IPS-15b (cell line): ENCODE data around the gene CA11.

Source experiments
- H3K27me3 ChIP-seq: one replicate; pipeline ENCODE4 v1.6.1; 2013; ENCODE audit warnings: low read length; ENCODE audit not compliant: control insufficient read depth, insufficient read depth
- H3K36me3 ChIP-seq: one replicate; pipeline ENCODE4 v1.6.1; 2013; ENCODE audit warnings: low read length; ENCODE audit not compliant: control insufficient read depth, insufficient read depth
- H3K4me1 ChIP-seq: one replicate; pipeline ENCODE4 v1.6.1; 2013; ENCODE audit warnings: mild to moderate bottlenecking, low read length; ENCODE audit not compliant: control insufficient read depth, insufficient read depth
- H3K4me3 ChIP-seq: one replicate; pipeline ENCODE4 v1.5.1; 2013; ENCODE audit warnings: low read depth, low read length
- H3K9ac ChIP-seq: one replicate; pipeline ENCODE4 v1.6.1; 2013; ENCODE audit warnings: low read depth, mild to moderate bottlenecking, low read length
- H3K9me3 ChIP-seq: one replicate; pipeline ENCODE4 v1.6.1; 2013; ENCODE audit warnings: mild to moderate bottlenecking, low read length; ENCODE audit not compliant: control insufficient read depth, insufficient read depth

Gene CA11

GRCh38 chr19:48676887-48677286 is 30.9 kb upstream of the CA11 start:
- peaks cover 13% of the 10 kb centered on the region for H3K4me1 ChIP-seq
- peaks cover 8% of the 10 kb centered on the region for H3K27me3 ChIP-seq
- H3K9ac ChIP-seq = no peak overlapping the region
- H3K36me3 ChIP-seq = no peaks in the 10 kb centered on the region
- no peak overlapping the region for H3K4me3 ChIP-seq
- no peaks in the 10 kb centered on the region for H3K9me3 ChIP-seq

- no peak overlapping the region for H3K9ac ChIP-seq
- H3K4me3 ChIP-seq = no peak overlapping the region
- H3K4me1 ChIP-seq = peaks cover 13% of the 10 kb centered on the region
- H3K9me3 ChIP-seq = no peaks in the 10 kb centered on the region
- H3K27me3 ChIP-seq = peaks cover 8% of the 10 kb centered on the region
- no peaks in the 10 kb centered on the region for H3K36me3 ChIP-seq
Observed at GRCh38 chr19:48676487-48676886, 30.5 kb upstream of the CA11 start.

DNA sequence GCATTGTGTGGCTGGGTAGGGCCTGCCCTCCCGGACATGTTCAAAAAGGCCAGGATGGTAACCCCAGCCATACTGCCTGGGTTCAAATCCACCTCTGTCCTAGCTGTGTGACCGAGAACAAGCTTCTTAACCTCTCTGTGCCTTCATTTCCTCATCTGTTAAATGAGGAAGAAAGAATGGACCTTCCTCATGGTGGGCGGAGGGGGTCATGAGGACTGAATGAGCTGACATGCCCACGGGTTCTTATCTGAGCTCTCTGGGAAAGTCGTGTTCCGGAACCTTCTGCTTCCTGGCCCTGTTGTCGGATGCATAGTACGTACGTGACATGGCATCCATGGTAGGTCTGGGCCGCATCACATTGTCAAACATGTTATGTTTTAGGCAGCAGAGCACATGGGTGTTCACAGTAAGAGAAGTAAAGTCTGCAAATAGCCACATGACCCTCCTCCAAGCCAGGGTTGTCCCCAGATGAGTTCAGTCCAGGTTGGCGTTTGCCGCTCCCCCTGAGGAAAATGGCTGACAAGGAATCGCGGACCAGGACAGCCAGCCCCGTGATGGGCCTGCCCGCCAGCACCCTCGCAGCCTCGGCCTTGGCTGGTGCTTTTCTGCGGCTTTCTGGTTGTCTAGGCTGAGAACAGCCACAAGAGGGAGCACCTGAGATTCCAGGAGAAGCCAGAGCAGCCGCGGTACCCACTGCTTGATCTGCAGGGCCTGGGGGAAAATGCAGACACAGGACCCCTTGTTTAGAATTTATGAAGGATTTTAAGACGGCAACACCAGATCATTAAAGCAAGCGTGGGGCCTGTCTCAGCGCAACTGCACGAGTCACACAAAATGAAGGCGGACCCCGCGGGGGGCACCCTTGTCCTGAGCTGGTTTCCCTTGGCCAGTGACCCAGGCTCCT is 29.2 kb upstream of the CA11 start:
- Histone ChIP-seq H3K4me1 (peaks cover 13% of the 10 kb centered on the region), H3K36me3 (no peaks in the 10 kb centered on the region), H3K9me3 (no peaks in the 10 kb centered on the region), H3K4me3 (no peak overlapping the region), H3K9ac (no peak overlapping the region), H3K27me3 (peaks cover 8% of the 10 kb centered on the region)

- Histone ChIP-seq H3K9ac (no peak overlapping the region), H3K4me3 (peak overlapping the region; percentile 13), H3K36me3 (no peaks in the 10 kb centered on the region), H3K27me3 (peaks cover 8% of the 10 kb centered on the region), H3K4me1 (peaks cover 13% of the 10 kb centered on the region), H3K9me3 (no peaks in the 10 kb centered on the region)
Observed at GRCh38 chr19:48674216-48674809, 28.3 kb upstream of the CA11 start.

DNA sequence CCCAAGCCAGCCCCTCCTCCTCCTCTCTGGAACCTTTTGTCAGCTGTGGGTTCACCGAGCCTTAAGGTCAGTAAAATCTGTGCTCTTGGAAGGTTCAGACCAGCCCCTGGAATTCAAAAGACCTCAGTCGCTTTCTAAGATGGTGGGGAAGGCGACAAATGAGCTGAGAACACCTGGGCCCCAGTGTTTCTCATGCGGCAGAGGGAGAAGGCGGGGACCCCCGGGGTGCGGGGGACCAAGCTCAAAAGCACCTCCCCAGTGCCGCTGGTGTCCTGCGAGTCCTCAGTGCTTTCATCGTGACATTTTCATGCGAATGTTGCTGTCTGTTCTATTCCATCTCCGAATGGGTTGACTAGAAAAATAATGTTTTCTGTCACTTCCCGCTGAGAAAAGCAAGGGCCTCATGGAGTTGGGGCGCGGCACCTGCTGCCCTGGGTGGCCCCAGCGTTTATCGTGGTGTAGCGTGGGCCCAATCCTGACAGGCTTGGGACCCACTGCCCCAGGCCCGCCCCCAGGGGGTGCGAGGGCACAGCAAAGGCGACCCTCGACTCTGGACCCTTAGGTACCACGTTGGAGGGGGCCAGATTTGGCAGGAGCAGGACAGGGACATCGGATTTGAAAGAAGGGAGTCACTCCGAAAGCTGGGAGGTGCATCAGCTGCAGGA is 27.6 kb upstream of the CA11 start:
- Histone ChIP-seq H3K27me3 (peaks cover 8% of the 10 kb centered on the region), H3K9me3 (no peaks in the 10 kb centered on the region), H3K4me1 (peaks cover 13% of the 10 kb centered on the region), H3K4me3 (peak overlapping the region; percentile 30), H3K36me3 (no peaks in the 10 kb centered on the region), H3K9ac (no peak overlapping the region)

- peaks cover 8% of the 10 kb centered on the region for H3K27me3 ChIP-seq
- no peaks in the 10 kb centered on the region for H3K9me3 ChIP-seq
- H3K4me3 ChIP-seq = peak within 1 kb of the TSS; percentile 30
- H3K36me3 ChIP-seq = no peaks in the 10 kb centered on the region
- H3K4me1 ChIP-seq = peaks cover 13% of the 10 kb centered on the region
- H3K9ac ChIP-seq = no peak within 1 kb of the TSS
Observed at GRCh38 chr19:48672994-48673393, 27.0 kb upstream of the CA11 start, which contains the start of gene NTN5. TSS of gene NTN5 (minus strand) at chr19:48673017. CDS start at chr19:48670986, 2,031 bp downstream.

DNA sequence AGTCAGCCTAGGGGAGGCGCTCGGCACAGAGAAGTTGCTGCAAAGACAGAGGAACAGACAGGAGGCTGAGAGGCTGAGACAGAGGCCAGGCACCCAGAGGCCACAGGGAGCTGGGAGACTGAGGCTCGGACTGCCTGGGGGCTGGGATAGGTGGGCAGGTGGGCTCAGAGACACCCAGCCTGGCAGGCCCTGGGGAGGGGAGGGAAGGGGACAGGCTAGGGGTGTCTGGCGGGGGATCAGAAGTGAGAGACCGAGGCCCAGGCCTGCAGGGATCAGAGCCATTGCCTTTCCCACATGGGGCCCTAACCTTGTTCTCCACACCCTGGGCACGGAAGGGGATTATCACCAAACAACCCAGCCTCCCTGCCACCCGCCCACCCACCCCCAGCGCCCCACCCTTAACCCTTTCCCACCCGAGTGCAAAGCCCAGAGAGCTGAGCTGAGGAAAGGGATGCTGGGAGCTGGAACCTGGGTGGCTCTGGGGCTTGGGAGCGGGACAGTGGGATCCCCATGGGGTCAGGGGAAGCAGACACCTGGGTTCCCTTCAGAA is 25.5 kb upstream of the CA11 start:
- H3K9ac ChIP-seq = no peak overlapping the region
- H3K4me1 ChIP-seq = peaks cover 13% of the 10 kb centered on the region
- no peaks in the 10 kb centered on the region for H3K9me3 ChIP-seq
- no peak overlapping the region for H3K4me3 ChIP-seq
- H3K27me3 ChIP-seq = peaks cover 8% of the 10 kb centered on the region
- no peaks in the 10 kb centered on the region for H3K36me3 ChIP-seq

- Histone ChIP-seq H3K9me3 (no peaks in the 10 kb centered on the region), H3K27me3 (peaks cover 8% of the 10 kb centered on the region), H3K9ac (no peak overlapping the region), H3K4me1 (peaks cover 13% of the 10 kb centered on the region), H3K4me3 (no peak overlapping the region), H3K36me3 (no peaks in the 10 kb centered on the region)
Observed at GRCh38 chr19:48670699-48671445, 24.9 kb upstream of the CA11 start.

GRCh38 chr19:48669903-48670668 is 24.1 kb upstream of the CA11 start:
- peaks cover 11% of the 10 kb centered on the region for H3K4me1 ChIP-seq
- H3K36me3 ChIP-seq = no peaks in the 10 kb centered on the region
- no peak overlapping the region for H3K9ac ChIP-seq
- no peak overlapping the region for H3K4me3 ChIP-seq
- H3K27me3 ChIP-seq = peaks cover 8% of the 10 kb centered on the region
- no peaks in the 10 kb centered on the region for H3K9me3 ChIP-seq

DNA sequence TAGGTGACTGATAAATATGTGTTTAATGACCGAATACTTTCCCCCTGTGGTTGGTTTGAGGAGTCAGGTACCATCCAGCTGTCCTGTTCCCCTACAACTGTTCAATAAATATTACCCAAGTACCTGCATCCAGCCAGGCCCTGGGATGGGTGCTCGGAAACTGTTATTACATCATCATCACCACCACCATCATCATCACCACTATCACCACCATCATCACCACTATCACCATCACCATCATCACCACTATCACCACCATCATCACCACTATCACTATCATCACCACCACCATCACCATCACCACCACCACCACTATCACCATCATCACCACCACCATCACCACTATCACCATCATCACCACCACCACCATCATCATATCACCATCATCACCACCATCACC is 22.8 kb upstream of the CA11 start:
- Histone ChIP-seq H3K4me1 (peaks cover 4% of the 10 kb centered on the region), H3K9ac (no peak overlapping the region), H3K4me3 (no peak overlapping the region), H3K27me3 (no peaks in the 10 kb centered on the region), H3K36me3 (no peaks in the 10 kb centered on the region), H3K9me3 (no peaks in the 10 kb centered on the region)
